GM18499 (cell line): Measurements from ENCODE around the gene CDH4.
"Not testable (repeated sequence)": the region's sequence is repeated elsewhere in the genome, so short reads cannot be mapped to it uniquely, and the experiment has no call there.

Source experiments
- ATAC-seq: cut with Tn5 transposase; IDR thresholded peaks from one replicate; pipeline ENCODE4 v1.9.1; 2021; ENCODE audit warnings: moderate number of reproducible peaks; ENCODE audit not compliant: insufficient read depth, unreplicated experiment

Gene CDH4

GRCh38 chr20:61960836-61961235 lies 708.8 kb downstream of the CDH4 start:
- no peak for ATAC-seq

GRCh38 chr20:61963149-61963548 lies 711.1 kb downstream of the CDH4 start:
- ATAC-seq = no peak

- no peak for ATAC-seq
These were observed 712.0 kb downstream of the CDH4 start for GRCh38 chr20:61963885-61964674.

- no peak for ATAC-seq
These were observed 712.9 kb downstream of the CDH4 start for GRCh38 chr20:61964675-61965605.

- ATAC-seq = no peak
These were observed 713.8 kb downstream of the CDH4 start for GRCh38 chr20:61965606-61966491.

GRCh38 chr20:61966492-61967244 lies 714.6 kb downstream of the CDH4 start:
- no peak for ATAC-seq

- ATAC-seq = no peak
These were observed 715.2 kb downstream of the CDH4 start for GRCh38 chr20:61967300-61967699.

GRCh38 chr20:61968036-61968810 lies 716.2 kb downstream of the CDH4 start:
- no peak for ATAC-seq

GRCh38 chr20:61968932-61969331 lies 716.9 kb downstream of the CDH4 start:
- ATAC-seq = no peak

GRCh38 chr20:61969806-61970205 lies 717.7 kb downstream of the CDH4 start:
- no peak for ATAC-seq

GRCh38 chr20:61970357-61970756 lies 718.3 kb downstream of the CDH4 start:
- no peak for ATAC-seq

- not testable (repeated sequence) for ATAC-seq
These were observed 719.5 kb downstream of the CDH4 start for GRCh38 chr20:61971595-61971994.

- no peak for ATAC-seq
These were observed 720.8 kb downstream of the CDH4 start for GRCh38 chr20:61972636-61973508.

GRCh38 chr20:61973515-61974356 lies 721.7 kb downstream of the CDH4 start:
- no peak for ATAC-seq

- ATAC-seq = no peak
These were observed 722.2 kb downstream of the CDH4 start for GRCh38 chr20:61974357-61974665.

GRCh38 chr20:61975407-61976129 lies 723.5 kb downstream of the CDH4 start:
- no peak for ATAC-seq

- no peak for ATAC-seq
These were observed 724.2 kb downstream of the CDH4 start for GRCh38 chr20:61976263-61976643.
